ENCODE results near the gene SYS1. TPM values are rescaled to one million over a fixed set of nuclear protein-coding genes. Genes with fewer than 3 reads are reported as not detected.
A peak's percentile ranks its signal among the peaks of the same experiment; 100 is the strongest.

Gene SYS1
- total RNA-seq, 6 experiments from 2014 or later: 16.6 to 26.2 (median 20.8) TPM

GRCh38 chr20:45367126-45367525, 4.2 kb downstream of the SYS1 start:
- no peak for DNase-seq
- TF ChIP-seq POLR2A (IDR thresholded peaks at IDR 0.05): no peak
- no peak for TF ChIP-seq CTCF (IDR thresholded peaks at IDR 0.05)
- intact Hi-C loops (cut with DNase I): no loop called here
- Histone ChIP-seq H3K36me3 (peaks cover 0 to 29% (median 10%) of the 10 kb centered on the region in 4 donors), H3K27me3 (no peaks in the 10 kb centered on the region), H3K4me1 (peaks cover 0 to 13% (median 4%) of the 10 kb centered on the region in 4 donors), H3K9me3 (no peaks in the 10 kb centered on the region), H3K27ac (no peak overlapping the region), H3K4me3 (no peak overlapping the region)
- no peak for ATAC-seq

- Histone ChIP-seq H3K27ac (no peak overlapping the region), H3K36me3 (peaks cover 0 to 29% (median 10%) of the 10 kb centered on the region in 4 donors), H3K27me3 (no peaks in the 10 kb centered on the region), H3K9me3 (no peaks in the 10 kb centered on the region), H3K4me3 (no peak overlapping the region), H3K4me1 (peaks cover 0 to 13% (median 7%) of the 10 kb centered on the region in 4 donors)
- WGBS (ENCODE audit: insufficient coverage, low coverage, low lambda C conversion rate, missing lambda C conversion rate): 33% methylated on average over 6 of the region's 6 CpGs
- DNase-seq: peak in 1 of 3 donors; percentile 39
- TF ChIP-seq POLR2A (IDR thresholded peaks at IDR 0.05) (no peak), CTCF (IDR thresholded peaks at IDR 0.05) (no peak)
- ATAC-seq: peak in 2 of 4 donors; percentile 24 to 30
- intact Hi-C loops (cut with DNase I): no loop called here
Observed at GRCh38 chr20:45368221-45368980, 5.4 kb downstream of the SYS1 start.

GRCh38 chr20:45370571-45371160, 7.7 kb downstream of the SYS1 start:
- no peaks in the 10 kb centered on the region for H3K27me3 ChIP-seq
- DNase-seq: no peak
- no peaks in the 10 kb centered on the region for H3K9me3 ChIP-seq
- intact Hi-C loops (cut with DNase I): loop anchor here (10.0 kb wide), 2 partner anchors 54 to 74 kb away; no protein-coding TSS in a partner anchor
- no peak for TF ChIP-seq POLR2A (IDR thresholded peaks at IDR 0.05)
- TF ChIP-seq CTCF (IDR thresholded peaks at IDR 0.05): no peak
- WGBS (ENCODE audit: insufficient coverage, low coverage, low lambda C conversion rate, missing lambda C conversion rate): 59% methylated on average over 3 of the region's 3 CpGs
- H3K36me3 ChIP-seq: peaks cover 0 to 23% (median 10%) of the 10 kb centered on the region in 4 donors
- H3K4me1 ChIP-seq: peaks cover 0 to 7% (median 3%) of the 10 kb centered on the region in 4 donors
- ATAC-seq: no peak
- H3K27ac ChIP-seq: no peak overlapping the region
- H3K4me3 ChIP-seq: no peak overlapping the region

- intact Hi-C loops (cut with DNase I): loop anchor here (10.0 kb wide), 2 partner anchors 53 to 73 kb away; no protein-coding TSS in a partner anchor
- TF ChIP-seq POLR2A (IDR thresholded peaks at IDR 0.05): no peak
- TF ChIP-seq CTCF (IDR thresholded peaks at IDR 0.05): no peak
- H3K27ac ChIP-seq: no peak overlapping the region
Observed at GRCh38 chr20:45372241-45372640, 9.3 kb downstream of the SYS1 start.

More at GRCh38 chr20:45372241-45372640, 9.3 kb downstream of the SYS1 start:
- peaks cover 0 to 7% (median 3%) of the 10 kb centered on the region in 4 donors for H3K4me1 ChIP-seq
- ATAC-seq: no peak
- H3K36me3 ChIP-seq: peaks cover 0 to 8% (median 4%) of the 10 kb centered on the region in 4 donors
- H3K27me3 ChIP-seq: no peaks in the 10 kb centered on the region
- DNase-seq: no peak
- no peaks in the 10 kb centered on the region for H3K9me3 ChIP-seq
- no peak overlapping the region for H3K4me3 ChIP-seq
- 85% methylated on average over 6 of the region's 10 CpGs for WGBS (ENCODE audit: insufficient coverage, low coverage, low lambda C conversion rate, missing lambda C conversion rate)

All from right lobe of liver (tissue), 6 donors.